HG03520 (cell line): ENCODE data around the gene ZNF408.
"Not testable (repeated sequence)": the region's sequence is repeated elsewhere in the genome, so short reads cannot be mapped to it uniquely, and the experiment has no call there.

Experiments used
- ATAC-seq: cut with Tn5 transposase; IDR thresholded peaks from one replicate; pipeline ENCODE4 v1.9.1; 2021; ENCODE audit warnings: mild to moderate bottlenecking, moderate library complexity; ENCODE audit not compliant: unreplicated experiment

ZNF408 gene

DNA sequence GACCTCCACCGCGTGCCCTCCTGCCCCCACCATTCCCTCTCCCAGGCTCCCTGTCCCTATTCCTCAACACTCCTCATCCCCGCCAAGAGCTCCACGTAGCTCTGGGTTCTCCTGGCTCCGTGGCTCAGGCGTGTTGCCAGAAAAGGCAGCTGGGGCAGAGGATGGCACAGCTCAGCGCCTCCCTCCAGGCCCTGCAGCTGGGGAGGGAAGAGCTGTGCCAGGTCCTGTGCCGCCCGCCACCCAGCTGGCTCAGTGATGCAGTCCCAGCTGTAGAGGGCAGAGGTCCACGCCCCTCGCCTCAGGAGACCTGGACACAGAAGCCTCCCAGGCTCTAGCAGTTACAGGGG is 4.6 kb upstream of the ZNF408 start:
- ATAC-seq = no peak

DNA sequence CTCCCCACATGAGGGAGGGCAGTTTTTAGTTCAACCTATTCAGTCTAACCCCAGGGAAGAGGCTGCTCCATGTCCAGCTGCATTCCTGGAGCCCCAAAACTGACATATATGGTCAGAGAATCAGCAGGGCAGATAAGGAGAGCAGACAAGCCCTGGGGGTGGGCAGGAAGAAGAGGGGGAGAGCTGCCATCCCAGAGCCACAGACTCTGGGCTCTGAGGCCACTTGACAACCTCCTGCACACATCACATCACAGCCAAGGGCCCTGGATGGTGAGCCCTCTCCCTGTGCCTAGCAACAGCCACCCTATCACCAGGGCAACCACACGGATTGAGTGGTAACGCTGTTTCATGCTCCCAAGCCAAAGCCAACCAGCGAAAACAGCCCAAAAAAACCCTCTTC is 3.5 kb upstream of the ZNF408 start:
- ATAC-seq = no peak

DNA sequence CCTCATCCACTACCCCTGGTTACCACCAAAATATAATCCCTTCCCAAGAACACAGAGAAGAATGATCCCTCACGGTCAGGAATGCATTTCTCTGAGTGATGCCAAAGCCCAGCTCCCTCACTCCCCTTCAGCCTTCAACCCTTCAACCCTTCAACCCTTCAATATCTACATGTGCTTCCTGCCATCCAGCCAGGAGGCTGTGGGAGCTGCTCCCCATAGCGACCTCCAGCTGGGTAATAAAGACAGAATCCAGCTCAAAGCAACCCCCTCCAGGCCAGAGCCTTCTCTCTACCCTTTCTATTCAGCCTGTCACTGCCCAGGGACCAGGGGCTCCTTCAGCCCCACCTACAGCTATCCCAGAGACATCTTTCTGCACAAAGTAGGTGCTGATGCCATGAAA is 3.1 kb upstream of the ZNF408 start:
- ATAC-seq = no peak

DNA sequence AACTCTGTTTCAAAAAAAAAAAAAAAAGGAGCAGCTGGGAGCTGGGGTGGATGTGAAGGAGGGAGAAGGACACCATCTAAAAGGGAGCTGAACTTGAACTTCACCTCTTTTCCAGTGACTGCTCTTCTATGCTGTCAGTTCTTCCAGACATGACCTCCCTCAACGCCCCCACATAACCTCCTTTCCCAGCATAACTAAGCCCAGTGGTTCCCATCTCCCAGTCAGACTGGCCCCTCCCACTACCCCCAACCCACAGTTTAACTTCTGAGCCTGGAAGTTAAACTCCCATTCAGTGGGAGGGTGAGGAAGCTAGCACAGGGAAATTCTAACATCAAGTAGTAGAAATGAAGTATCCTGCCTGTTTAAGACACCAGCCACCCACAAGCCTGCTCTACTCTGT is 2.2 kb upstream of the ZNF408 start:
- ATAC-seq = no peak

DNA sequence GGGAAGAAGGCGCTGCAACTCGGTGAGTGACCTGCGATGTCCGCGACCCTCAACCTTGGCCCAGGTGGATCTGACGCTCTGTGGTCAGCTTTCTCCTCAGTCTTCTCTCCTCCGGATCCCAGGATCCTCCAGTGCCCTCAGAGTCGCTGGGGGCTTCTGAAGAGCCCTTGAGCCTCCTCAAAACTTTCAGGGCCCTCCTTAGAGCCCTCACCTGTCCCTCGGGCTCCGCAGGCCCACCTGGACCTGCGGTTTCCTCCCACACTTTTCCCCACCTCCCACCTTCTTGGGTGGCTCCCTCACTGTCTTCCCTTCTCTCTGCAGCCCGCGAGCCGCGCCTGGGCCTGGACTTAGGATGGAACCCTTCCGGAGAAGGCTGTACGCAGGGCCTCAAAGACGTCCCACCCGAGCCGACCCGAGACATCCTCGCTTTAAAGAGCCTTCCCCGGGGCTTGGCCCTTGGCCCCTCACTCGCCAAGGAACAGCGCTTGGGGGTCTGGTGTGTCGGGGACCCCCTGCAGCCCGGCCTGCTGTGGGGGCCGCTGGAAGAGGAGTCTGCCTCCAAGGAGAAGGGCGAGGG is 335 bp downstream of the ZNF408 start:
- no peak for ATAC-seq

DNA sequence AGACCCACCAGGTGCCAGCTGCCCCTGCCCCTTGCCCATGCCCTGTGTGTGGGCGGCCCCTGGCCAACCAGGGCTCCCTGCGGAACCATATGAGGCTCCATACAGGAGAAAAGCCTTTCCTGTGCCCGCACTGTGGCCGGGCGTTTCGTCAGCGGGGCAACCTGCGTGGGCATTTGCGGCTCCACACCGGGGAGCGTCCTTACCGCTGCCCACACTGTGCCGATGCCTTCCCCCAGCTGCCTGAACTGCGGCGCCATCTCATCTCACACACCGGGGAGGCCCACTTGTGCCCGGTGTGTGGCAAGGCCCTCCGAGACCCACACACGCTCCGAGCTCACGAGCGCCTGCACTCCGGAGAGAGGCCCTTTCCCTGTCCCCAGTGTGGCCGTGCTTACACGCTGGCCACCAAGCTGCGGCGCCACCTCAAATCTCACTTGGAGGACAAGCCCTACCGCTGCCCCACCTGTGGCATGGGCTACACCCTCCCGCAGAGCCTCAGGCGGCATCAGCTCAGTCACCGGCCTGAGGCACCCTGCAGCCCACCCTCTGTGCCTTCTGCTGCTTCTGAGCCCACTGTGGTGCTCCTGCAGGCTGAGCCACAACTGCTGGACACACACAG is 4.3 kb downstream of the ZNF408 start:
- no peak for ATAC-seq

DNA sequence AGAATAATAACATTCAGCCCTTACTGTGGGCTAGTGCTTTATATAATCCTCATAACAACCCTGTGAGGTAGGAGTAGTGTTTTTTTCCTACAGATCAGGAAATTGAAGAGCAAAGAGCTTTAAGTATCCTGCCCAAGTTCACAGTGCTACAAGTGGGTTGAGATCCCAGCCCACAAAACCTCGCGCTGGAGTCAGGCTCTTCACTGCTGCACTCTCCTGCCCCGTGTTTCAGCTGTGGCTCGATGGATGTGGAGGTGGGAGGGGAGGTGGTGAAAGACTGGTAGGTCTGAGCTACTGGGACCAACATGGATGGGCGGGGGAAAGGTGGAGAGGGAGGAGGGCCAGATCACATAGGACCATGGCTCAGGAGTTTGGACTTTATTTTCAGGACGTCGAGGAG is 6.1 kb downstream of the ZNF408 start:
- no peak for ATAC-seq

DNA sequence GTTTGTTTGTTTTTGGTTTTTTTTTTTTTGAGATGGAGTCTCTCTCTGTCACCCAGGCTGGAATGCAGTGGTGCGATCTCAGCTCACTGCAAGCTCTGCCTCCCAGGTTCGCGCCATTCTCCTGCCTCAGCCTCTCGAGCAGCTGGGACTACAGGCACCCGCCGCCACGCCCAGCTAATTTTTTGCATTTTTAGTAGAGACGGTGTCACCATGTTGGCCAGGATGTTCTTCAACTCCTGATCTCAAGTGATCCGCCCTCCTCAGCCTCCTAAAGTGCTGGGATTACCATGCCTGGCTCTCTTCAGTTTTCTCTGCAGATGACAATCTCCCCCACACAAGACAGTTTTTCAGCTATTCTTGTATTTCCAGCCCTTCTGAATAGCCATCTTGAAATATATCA is 8.5 kb downstream of the ZNF408 start:
- not testable (repeated sequence) for ATAC-seq

DNA sequence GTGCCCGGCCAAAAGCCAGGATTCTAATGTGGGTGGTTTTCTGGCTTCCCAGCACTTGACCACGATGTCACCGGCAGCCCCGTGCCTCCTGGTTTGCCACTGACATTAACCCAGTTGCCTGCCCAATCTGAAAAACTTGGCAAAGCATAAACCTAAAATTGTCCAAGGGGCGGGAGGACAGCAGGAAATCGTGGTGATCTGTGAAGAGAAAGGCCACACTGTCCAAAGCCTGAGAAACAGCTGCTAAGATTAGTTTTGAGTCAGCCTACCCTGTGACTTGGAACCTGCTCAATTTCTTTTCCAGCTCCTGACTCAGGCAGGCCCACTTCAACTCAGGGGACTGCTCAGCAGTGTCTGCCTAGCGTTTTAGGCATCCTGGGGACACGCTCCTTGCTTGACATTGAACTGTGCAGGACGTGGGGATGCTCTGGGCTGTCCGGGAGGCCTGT is 10.0 kb downstream of the ZNF408 start:
- no peak for ATAC-seq

DNA sequence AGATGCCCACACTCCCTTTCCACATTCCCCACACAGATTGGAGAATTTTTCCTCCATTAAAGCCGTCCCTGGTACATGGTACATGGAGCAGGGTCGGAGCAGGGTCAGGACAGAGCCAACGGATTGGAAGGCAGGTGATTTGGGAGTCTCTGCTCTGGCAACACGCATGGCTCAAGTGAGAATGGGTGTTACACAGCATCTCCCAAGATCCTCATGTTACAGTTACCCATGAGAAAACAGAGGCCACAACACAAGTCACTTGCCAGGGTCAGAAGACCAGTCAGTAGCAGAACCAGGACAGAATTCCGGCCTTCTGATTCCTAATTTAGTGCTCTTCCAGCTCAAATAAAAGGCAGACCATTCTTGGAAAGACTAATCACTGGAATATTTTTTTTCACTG is 10.5 kb downstream of the ZNF408 start:
- no peak for ATAC-seq

DNA sequence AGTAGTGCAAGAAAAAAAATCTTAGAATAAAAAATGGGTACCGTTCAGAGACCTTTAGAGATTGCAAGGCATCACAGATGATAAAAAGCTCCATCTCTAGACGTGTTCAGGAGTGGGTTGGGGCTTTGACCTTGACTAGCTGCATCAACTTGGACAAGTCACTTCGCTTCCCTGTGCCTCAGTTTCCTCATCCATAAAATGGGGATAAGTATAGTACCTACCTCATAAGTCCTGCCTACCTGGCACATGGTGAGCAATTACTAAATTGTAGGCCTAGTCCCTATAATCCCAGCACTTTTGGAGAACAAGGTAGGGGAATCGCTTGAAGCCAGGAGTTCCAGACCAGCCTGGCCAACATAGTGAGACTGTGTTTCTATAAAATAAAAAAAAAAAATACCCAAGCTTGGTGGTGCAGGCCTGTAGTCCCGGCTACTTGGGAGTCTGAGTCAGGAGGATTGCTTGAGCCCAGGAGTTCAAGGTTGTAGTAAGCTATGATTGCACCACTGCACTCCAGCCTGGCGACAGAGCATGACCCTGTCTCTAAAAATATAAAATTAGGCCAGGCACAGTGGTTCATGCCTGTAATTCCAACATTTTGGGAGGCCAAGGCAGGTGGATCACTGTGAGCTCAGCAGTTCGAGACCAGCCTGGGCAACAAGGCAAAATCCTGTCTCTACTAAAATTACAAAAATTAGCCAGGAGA is 12.2 kb downstream of the ZNF408 start:
- ATAC-seq = no peak

DNA sequence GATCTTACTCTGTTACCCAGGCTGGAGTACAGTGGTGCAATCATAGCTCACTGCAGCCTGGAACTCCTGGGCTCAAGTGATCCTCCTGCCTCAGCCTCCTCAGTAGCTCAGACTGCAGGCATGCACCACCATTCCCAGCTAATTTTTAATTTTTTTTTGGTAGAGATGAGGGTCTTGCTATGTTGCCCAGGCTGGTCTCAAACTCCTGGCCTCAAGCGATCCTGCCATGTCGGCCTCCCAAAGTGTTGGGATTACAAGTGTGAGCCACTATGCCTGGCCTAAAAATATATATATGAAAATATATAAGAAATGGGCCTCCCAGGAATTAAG is 17.0 kb downstream of the ZNF408 start:
- ATAC-seq = not testable (repeated sequence)

DNA sequence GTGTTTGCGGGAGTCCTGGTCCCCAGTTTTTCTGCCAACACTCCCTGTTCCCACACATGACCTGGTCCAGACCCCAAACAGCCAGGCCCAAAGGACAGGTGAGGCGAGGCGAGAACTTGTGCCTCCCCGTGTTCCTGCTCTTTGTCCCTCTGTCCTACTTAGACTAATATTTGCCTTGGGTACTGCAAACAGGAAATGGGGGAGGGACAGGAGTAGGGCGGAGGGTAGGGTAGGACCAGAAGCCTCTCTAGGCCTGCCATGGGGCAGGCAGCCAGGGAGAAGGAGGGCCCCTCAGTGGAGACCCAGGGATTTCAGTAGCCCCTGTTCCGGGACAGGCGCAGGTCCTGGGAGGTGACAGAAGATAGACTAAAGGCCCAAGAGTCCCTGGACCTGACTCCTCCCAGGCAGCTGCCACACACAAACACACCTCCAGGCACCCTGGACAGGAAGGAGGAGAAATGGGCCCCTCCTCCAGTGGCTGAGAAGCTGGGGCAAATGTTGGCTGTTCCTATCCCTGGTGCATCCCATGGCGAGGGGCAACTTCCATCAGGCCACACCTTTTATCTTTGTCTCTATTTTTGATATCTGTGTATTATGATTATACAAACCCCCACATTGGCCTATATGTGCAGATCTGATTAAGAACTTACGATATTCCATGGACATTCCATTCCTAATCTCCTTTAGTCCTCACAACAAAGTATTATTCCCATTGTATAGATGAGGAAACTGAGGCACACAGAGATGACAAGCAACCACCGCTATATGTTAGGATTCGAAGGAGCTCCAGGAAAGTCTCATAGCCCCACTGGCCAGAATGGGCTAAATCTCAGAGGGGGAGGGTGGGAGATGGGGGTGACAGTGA is 17.6 kb downstream of the ZNF408 start:
- ATAC-seq = no peak

DNA sequence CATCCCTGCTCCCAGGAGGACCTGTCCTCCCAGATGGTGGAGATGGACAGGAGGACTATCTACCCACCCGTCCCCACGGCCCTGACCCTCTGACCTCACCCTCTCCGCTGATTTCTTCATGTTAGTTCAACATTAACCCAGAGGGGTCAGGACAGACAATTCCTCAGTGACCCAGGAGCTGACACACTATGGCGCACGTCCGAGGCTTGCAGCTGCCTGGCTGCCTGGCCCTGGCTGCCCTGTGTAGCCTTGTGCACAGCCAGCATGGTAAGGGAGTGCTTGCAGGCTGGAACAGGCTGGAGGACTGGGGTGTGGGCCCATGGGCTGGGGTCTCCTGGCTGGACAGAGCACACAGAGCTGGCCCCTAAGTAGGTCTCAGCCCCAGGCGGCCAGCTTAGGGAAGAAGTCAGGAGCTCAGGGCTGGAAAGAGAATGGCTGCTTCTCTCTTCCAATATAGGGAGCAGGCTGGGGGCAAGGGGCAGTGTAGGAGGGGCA is 18.3 kb downstream of the ZNF408 start, which contains the start of gene F2:
F2 (plus strand) TSS at position 166 of the 495 bp plus-strand sequence; CDS start at position 189, 23 bp downstream.
- ATAC-seq = no peak

DNA sequence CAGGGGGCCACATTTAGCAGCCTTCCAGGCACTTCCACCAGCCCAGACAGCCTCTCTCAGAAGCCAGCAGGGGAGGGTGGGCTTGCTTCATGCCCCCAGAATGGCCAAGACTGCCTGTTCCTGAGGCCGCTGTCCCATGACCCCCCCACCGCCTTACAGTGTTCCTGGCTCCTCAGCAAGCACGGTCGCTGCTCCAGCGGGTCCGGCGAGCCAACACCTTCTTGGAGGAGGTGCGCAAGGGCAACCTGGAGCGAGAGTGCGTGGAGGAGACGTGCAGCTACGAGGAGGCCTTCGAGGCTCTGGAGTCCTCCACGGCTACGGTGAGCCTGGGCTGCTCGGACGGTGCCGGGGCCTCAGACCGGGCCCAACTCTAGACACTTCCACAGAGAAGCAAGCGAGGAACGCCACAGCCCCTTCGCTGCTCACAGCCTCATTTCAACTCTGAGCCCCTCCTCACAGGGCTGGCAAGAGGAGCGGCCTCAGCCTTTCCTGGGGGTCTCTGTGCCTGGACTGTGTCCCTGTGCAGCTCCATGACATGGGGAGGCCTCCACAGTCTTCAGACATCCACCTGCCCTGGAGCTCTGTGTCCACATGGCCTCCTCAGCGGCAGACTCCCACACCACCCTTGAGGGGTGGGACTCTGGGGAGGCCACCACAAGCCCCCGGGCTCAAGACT is 18.9 kb downstream of the ZNF408 start:
- ATAC-seq = no peak

DNA sequence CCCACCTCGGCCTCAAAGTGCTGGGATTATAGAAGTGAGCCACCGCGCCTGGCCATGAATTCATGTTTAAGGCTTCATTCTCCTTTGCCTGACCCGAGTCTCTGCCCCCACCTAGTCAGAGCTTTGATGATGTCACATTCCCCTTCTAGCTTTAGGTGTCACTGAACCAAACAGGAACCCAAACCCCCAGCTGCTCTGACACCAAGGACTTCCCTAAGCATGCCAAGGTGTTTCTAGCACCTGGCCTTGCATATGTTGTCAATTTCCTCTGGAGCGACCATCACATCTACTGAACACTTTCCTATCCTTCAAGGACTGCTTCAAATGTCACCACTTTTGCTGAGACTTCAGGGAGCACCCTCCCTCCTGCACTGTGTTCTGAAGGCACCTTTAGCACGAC is 20.5 kb downstream of the ZNF408 start:
- ATAC-seq = no peak

DNA sequence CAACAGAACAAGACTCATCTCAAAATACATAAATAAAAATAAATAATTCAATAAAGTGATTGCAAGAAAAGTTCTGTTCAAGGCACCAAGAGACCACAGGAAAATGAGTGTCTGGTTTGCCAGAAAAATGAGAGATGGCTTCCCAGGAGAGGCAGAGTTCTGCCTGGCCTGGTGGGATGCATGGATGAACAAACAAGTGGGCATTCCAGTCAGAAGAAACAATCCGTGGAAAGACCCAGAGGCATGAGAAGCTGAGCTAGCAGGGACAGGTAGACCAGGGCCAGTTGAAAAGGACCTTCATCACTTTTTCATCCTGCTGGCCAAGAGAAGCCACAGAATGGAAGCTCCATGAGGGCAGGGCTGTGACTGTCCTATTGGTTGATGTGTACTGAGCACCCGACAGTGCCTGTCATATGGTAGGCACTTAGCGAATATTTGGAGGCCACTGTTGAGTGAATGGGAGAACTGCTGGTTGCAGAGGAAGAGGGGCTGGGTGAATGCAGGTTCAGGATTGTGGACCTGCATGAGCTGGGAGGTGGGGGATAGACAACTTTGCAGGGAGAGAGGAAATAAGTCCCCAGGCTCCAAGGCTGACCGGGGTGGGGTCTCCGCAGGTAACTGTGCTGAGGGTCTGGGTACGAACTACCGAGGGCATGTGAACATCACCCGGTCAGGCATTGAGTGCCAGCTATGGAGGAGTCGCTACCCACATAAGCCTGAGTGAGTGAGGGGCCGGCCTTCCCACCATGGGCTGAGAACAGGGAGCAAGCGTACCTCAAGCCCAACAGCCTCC is 21.9 kb downstream of the ZNF408 start:
- ATAC-seq = no peak

DNA sequence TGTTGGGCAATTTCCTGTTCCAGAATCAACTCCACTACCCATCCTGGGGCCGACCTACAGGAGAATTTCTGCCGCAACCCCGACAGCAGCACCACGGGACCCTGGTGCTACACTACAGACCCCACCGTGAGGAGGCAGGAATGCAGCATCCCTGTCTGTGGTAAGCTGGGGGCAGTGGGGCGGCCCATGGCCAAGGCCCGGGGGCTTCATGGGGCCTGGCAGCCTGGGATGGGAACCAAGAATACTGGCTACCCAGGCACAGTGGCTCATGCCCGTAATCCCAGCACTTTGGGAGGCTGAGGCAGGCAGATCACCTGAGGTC is 22.5 kb downstream of the ZNF408 start:
- no peak for ATAC-seq

DNA sequence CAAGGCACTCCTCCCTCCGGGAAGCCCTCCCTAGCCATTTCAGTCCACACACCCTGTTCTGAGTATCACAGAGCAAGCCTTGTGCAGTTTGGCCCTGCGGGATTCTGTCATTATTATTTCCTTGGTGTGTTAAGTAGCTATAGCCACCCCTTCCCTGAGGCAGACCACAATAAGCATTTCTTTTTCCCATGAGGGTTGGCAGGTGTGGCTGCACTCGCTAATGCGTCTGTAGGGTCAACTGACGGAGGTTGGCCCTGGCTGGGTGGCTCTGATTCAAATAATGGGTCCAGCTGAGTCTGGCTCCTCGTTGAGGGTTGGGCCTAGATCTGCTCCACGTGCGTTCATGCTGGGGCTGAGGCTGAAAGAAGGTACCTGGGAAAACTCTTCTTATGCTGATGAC is 23.3 kb downstream of the ZNF408 start:
- no peak for ATAC-seq
